ENCODE results near the gene MTHFD1L. TPM values are rescaled to one million over a fixed set of nuclear protein-coding genes. Genes with fewer than 3 reads are reported as not detected.

MTHFD1L gene
- total RNA-seq, 2 donors from 2014 or later: 13.0 to 19.1 TPM

- no peaks in the 10 kb centered on the region for H3K9me3 ChIP-seq
- no peak overlapping the region for H3K27ac ChIP-seq
- no peaks in the 10 kb centered on the region for H3K27me3 ChIP-seq
- WGBS, 2 donors: 89 to 95% methylated on average over 11 of the region's 11 CpGs
- TF ChIP-seq POLR2A (IDR thresholded peaks at IDR 0.05) (no peak), CTCF (IDR thresholded peaks at IDR 0.05) (no peak)
- no peaks in the 10 kb centered on the region for H3K4me1 ChIP-seq
- H3K36me3 ChIP-seq (replicated peaks in 1 of 2; ENCODE audit: insufficient read depth in 1 of 2, low read depth in 2 of 2): no peaks in the 10 kb centered on the region
- intact Hi-C loops (cut with DNase I): no loop called here
- DNase-seq: no peak
- no peak overlapping the region for H3K4me3 ChIP-seq
- no peak for ATAC-seq
These were observed 223.1 kb downstream of the MTHFD1L start for GRCh38 chr6:151088599-151088935.

GRCh38 chr6:151088963-151089362 lies 223.5 kb downstream of the MTHFD1L start:
- Histone ChIP-seq H3K4me1 (no peaks in the 10 kb centered on the region), H3K9me3 (no peaks in the 10 kb centered on the region), H3K4me3 (no peak overlapping the region), H3K27me3 (no peaks in the 10 kb centered on the region), H3K36me3 (replicated peaks in 1 of 2; ENCODE audit: insufficient read depth in 1 of 2, low read depth in 2 of 2) (no peaks in the 10 kb centered on the region), H3K27ac (no peak overlapping the region)
- TF ChIP-seq POLR2A (IDR thresholded peaks at IDR 0.05) (no peak), CTCF (IDR thresholded peaks at IDR 0.05) (no peak)
- intact Hi-C loops (cut with DNase I): no loop called here
- no peak for DNase-seq
- 76 to 85% methylated on average over 3 of the region's 3 CpGs for WGBS, 2 donors
- no peak for ATAC-seq

- TF ChIP-seq CTCF (IDR thresholded peaks at IDR 0.05): no peak
- no peak for TF ChIP-seq POLR2A (IDR thresholded peaks at IDR 0.05)
- ATAC-seq: no peak
- H3K9me3 ChIP-seq: no peaks in the 10 kb centered on the region
- intact Hi-C loops (cut with DNase I): no loop called here
- H3K36me3 ChIP-seq (replicated peaks in 1 of 2; ENCODE audit: insufficient read depth in 1 of 2, low read depth in 2 of 2): no peaks in the 10 kb centered on the region
- H3K4me1 ChIP-seq: no peaks in the 10 kb centered on the region
- DNase-seq: no peak
- 88% methylated on average over 4 of the region's 4 CpGs for WGBS, 2 donors
- H3K4me3 ChIP-seq: no peak overlapping the region
- no peaks in the 10 kb centered on the region for H3K27me3 ChIP-seq
- no peak overlapping the region for H3K27ac ChIP-seq
These were observed 224.5 kb downstream of the MTHFD1L start for GRCh38 chr6:151089978-151090377.

GRCh38 chr6:151091571-151091970 lies 226.1 kb downstream of the MTHFD1L start:
- intact Hi-C loops (cut with DNase I): no loop called here
- Histone ChIP-seq H3K36me3 (replicated peaks in 1 of 2; ENCODE audit: insufficient read depth in 1 of 2, low read depth in 2 of 2) (no peaks in the 10 kb centered on the region), H3K9me3 (no peaks in the 10 kb centered on the region), H3K27ac (no peak overlapping the region), H3K27me3 (no peaks in the 10 kb centered on the region), H3K4me3 (no peak overlapping the region), H3K4me1 (no peaks in the 10 kb centered on the region)
- DNase-seq: no peak
- TF ChIP-seq POLR2A (IDR thresholded peaks at IDR 0.05) (no peak), CTCF (IDR thresholded peaks at IDR 0.05) (no peak)
- no peak for ATAC-seq
- WGBS, 2 donors: 91 to 94% methylated on average over 4 of the region's 4 CpGs

GRCh38 chr6:151092591-151092990 lies 227.1 kb downstream of the MTHFD1L start:
- no peak for ATAC-seq
- Histone ChIP-seq H3K9me3 (no peaks in the 10 kb centered on the region), H3K36me3 (replicated peaks in 1 of 2; ENCODE audit: insufficient read depth in 1 of 2, low read depth in 2 of 2) (no peaks in the 10 kb centered on the region), H3K27ac (no peak overlapping the region), H3K4me3 (no peak overlapping the region), H3K4me1 (no peaks in the 10 kb centered on the region), H3K27me3 (no peaks in the 10 kb centered on the region)
- WGBS, 2 donors: 73 to 94% methylated on average over 5 of the region's 5 CpGs
- no peak for TF ChIP-seq CTCF (IDR thresholded peaks at IDR 0.05)
- no peak for TF ChIP-seq POLR2A (IDR thresholded peaks at IDR 0.05)
- no peak for DNase-seq
- intact Hi-C loops (cut with DNase I): no loop called here

Measured in body of pancreas (tissue), 4 donors.